RKO (cell line): ENCODE results near the gene SEL1L2.

Experiments
- DNase-seq: peaks from one replicate; pipeline ENCODE4 v3.0.0-alpha.2; 2016; ENCODE audit warnings: low spot score

Gene SEL1L2

GRCh38 chr20:13863244-13863643, 127.2 kb downstream of the SEL1L2 start:
- DNase-seq, result no peak

- no peak for DNase-seq
Measured at GRCh38 chr20:13862245-13862644, 128.2 kb downstream of the SEL1L2 start.

GRCh38 chr20:13858871-13859270, 131.5 kb downstream of the SEL1L2 start:
- DNase-seq, result no peak

GRCh38 chr20:13858439-13858838, 132.0 kb downstream of the SEL1L2 start:
- peak; percentile 14 for DNase-seq

GRCh38 chr20:13857961-13858360, 132.5 kb downstream of the SEL1L2 start:
- DNase-seq, result no peak

GRCh38 chr20:13857304-13857703, 133.1 kb downstream of the SEL1L2 start:
- no peak for DNase-seq

GRCh38 chr20:13856354-13856753, 134.1 kb downstream of the SEL1L2 start:
- DNase-seq, result no peak

- DNase-seq, result no peak
Measured at GRCh38 chr20:13855613-13856012, 134.8 kb downstream of the SEL1L2 start.

GRCh38 chr20:13852306-13852705, 138.1 kb downstream of the SEL1L2 start:
- no peak for DNase-seq

- DNase-seq, result no peak
Measured at GRCh38 chr20:13851279-13851678, 139.1 kb downstream of the SEL1L2 start.

GRCh38 chr20:13844296-13844695, 146.1 kb downstream of the SEL1L2 start:
- DNase-seq, result no peak

GRCh38 chr20:13841206-13841605, 149.2 kb downstream of the SEL1L2 start:
- DNase-seq, result no peak

GRCh38 chr20:13840093-13840465, 150.3 kb downstream of the SEL1L2 start:
- DNase-seq, result no peak

GRCh38 chr20:13839421-13840092, 150.9 kb downstream of the SEL1L2 start:
- no peak for DNase-seq

- no peak for DNase-seq
Measured at GRCh38 chr20:13838664-13839063, 151.8 kb downstream of the SEL1L2 start.

- no peak for DNase-seq
Measured at GRCh38 chr20:13831476-13831875, 158.9 kb downstream of the SEL1L2 start.

GRCh38 chr20:13825465-13825864, 164.9 kb downstream of the SEL1L2 start:
- no peak for DNase-seq

- no peak for DNase-seq
Measured at GRCh38 chr20:13824459-13824858, 166.0 kb downstream of the SEL1L2 start.

- DNase-seq, result no peak
Measured at GRCh38 chr20:13822459-13822858, 168.0 kb downstream of the SEL1L2 start.

GRCh38 chr20:13821876-13822275, 168.5 kb downstream of the SEL1L2 start:
- DNase-seq, result no peak

GRCh38 chr20:13819885-13820645, 170.3 kb downstream of the SEL1L2 start:
- DNase-seq, result peak; percentile 70

GRCh38 chr20:13817342-13817741, 173.1 kb downstream of the SEL1L2 start:
- peak; percentile 23 for DNase-seq

GRCh38 chr20:13816757-13817156, 173.7 kb downstream of the SEL1L2 start:
- DNase-seq, result no peak

GRCh38 chr20:13814672-13815071, 175.7 kb downstream of the SEL1L2 start:
- no peak for DNase-seq
